ENCODE results near the gene MAMDC2.
"Not testable (repeated sequence)": the region's sequence is repeated elsewhere in the genome, so short reads cannot be mapped to it uniquely, and the experiment has no call there.

The MAMDC2 gene

DNA sequence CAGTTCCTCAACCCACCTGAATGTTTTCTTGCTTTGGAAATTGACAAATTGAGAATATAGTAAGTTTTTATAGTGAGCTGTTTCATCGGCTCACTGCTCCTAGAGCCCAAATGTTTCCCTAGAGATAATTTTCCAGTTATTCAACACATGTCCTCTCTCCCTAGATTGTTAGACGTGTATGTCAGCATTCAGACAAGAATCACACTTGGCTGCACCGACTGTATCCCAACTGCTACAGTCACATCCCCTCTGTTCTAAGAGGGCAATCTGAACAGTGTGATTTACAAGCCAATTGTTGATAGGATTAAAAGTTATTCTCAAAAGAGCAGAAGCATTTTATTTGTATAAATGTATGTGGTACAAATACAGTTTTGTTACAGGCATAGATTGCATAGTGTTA, 93.9 kb downstream of the MAMDC2 start:
- no peak for DNase-seq

DNA sequence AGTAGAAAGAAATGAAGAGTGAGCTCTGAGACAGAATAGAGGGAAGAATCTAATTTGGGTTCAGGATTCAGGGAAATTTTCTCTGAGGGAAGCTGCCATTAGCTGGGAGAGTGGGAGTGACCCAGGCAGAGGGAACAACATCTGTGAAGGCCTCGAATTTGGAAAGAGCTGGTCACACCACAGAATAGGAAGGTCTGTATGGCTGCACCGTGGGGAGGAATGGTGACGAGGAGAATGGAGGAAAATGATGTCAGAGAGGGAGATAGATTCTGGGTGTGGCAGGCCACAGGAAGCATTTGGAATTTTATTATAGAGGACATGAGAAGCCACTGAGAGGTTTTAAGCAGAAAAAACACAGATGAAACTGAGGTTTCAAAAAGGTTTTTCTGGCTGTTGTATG, 98.5 kb downstream of the MAMDC2 start:
- DNase-seq = no peak

DNA sequence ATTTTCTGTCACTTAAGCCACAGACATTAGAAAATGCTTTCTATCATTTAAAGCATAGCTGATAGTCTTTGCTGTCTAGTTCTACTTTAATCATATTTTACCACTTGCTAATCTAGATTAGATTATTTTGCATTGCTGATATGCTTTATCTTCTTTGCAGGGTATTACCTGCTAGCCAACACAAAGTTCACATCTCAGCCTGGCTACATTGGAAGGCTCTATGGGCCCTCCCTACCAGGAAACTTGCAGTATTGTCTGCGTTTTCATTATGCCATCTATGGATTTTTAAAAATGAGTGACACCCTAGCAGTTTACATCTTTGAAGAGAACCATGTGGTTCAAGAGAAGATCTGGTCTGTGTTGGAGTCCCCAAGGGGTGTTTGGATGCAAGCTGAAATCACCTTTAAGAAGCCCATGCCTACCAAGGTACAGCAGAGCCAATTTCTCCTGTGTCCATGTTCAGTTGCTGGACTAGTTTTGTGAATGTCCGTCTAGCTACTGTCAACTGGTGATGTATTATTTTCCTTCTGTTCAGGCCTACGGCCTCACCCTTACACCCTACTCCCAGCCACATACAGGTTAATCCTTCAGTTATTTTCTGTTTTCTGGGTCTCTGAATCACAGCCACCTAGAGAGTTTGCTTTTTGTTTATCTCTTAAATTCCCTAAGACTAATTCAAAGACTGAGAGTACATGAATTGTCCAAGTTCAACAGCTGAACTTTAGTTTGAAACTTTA, 99.9 kb downstream of the MAMDC2 start:
- no peak for DNase-seq

DNA sequence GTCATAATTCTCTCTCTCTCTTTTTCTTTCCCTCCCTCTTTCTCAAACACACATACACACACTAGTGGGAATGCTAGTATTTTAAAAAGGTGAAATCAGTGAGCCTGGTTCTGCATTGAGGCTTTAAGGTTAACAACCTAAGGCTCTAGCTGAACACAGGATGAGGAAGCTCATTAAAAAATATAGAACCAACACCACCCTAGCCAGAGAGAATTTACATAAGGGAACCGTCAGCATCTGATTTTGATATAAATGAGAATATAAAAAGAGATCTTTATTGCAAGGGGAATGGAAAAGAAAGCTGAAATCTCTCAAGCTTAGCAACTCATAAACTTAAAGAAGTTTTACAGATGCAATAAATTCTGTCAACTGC, 100.5 kb downstream of the MAMDC2 start:
- no peak for DNase-seq

DNA sequence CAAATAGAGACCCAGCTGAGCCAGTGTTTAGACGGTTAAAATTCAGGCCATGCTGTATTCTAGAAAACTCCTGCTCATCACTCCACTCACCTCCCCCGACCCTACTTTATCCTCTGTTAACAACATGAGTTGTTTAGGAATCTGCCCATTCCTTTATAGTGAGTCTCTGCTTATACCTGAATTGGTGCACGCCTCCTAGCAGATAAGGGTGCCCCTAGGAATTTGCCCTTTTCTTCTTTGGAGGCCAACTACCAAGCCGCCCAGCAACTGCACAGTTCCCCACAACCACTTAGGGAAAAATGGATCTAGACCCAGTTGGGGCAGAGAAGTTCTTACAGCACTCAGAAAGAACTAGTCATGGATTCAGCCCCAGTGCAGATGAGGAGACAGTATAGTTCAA, 102.3 kb downstream of the MAMDC2 start:
- no peak for DNase-seq

DNA sequence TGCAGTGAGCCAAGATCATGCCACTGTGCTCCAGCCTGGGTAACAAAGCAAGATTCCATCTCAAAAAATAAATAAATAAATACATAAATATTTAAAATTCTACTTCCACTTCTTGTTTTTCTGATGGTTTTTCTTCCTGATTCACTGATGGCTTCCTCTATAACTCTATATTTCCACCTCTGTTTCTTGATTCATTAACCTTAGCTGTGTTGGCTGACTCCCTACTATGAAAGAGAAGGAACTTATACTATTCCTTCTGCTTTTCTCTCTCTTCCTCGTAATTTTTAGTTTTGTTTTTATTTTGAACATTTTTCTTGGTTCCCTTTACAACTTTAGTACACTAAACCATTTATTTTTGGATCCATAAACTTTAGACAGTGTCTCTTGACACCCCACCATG, 103.5 kb downstream of the MAMDC2 start:
- DNase-seq = no peak

DNA sequence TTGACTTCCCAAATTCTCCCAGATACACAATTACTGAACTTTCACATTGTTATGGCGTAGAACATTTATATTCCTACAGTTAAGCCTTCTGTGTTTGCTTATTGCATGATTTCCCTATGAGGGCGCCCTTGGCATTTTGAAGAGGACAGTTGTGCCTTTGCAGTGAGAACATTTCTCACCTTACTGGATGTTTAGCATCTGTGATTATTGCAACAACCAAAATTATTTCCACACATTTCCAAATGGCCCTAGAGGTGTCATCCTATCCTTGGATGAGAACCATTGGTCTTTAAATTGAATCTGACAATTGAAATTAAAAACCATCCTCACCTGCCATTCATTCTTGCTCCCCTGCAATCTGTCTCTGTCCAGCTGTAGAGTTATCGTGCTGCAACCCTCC, 104.0 kb downstream of the MAMDC2 start:
- no peak for DNase-seq

DNA sequence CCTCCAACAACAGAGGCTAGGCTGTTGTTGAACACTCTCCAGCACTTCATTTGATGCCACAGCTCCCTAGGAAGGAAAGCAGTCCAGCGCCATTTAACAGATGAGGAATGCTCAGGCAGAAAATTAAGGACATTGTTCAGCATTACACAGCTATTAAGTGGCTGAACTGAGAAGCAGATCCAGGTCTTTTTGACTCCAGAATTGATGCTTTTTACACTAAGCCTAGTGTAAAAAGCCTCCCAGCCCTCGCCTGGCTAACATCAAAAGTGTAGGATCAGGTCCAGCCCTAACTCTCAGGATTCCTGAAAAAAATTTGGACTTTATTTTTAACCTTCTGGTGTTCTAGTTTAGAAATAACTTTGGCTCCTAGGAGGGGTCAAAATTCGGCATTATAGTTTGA, 108.7 kb downstream of the MAMDC2 start:
- no peak for DNase-seq

DNA sequence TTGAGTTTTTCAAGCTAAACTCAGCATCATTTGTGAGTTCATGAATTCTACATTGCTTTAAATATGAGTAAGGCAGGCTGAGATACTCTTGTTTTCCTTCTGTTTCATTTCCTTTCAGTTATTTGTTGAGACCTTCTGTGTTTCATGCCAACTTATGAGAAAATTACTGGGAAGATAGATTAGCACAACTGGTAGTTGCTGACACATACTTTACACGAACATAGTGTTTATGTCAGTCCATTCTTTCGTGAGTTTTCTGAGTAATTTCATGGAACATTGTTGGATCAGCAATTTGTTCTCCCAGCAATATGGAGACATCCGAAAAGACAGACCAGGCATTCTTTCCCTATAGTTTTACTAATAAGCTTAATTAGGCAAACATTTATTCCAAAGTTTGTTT, 113.1 kb downstream of the MAMDC2 start:
- no peak for DNase-seq

DNA sequence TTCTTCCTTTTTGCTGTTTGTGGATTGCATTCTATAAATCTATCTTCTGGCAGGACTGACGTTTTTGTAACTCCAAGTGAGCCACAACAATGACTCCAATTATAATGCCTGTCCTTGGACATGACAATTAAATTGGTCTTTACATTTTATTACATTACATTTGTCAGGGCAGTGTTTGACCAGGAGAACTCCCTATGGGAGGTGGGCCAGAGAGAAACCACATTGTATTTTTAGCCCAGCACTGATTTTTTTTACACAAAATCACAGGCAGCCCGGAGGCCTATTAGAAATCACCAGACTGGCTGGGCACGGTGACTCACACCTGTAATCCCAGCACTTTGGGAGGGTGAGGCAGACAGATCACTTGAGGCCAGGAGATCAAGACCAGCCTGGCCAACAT, 116.0 kb downstream of the MAMDC2 start:
- DNase-seq = no peak

DNA sequence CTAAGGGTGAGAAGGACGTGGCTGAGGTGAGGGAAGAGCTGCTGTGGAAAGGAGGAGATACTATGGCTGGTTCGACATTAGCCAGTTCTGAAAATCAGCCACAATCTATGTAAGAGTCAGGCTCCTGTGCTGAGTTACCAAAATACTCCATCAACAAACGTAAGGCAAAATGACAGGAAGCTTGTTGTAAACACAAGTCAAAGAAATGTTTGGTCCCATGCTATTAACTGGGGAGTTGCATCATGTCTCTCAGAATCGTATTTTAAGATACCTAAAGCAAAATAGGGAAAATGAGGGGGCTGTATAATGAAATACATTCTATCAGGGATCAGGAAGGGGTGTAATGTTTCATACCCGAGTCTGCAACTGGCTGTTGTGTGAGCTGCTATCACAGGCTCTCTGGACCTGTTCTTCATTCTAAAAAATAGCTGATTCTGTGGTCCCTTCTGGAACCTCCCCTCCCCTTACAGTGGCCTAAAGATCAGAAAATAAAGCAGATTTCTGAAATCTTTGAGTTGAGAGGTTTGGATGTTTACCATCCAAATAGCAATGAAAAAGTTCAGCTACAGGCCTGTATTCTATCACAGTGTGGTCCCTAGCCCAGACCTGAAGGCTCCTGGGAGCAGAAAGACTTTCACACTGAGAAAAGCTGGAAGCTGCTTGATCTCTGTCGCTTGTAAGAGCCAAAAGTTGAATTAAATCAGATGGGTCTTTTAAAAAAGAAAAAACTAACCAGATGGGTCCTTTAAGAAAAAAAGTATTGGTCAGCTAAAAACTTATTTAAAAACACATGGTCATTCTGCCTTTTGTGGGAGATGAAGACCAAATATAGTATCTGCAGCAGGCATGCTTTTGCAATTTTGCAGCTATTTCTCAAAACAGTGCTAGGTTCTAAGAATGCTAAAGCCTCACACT, 117.3 kb downstream of the MAMDC2 start:
- DNase-seq = no peak

DNA sequence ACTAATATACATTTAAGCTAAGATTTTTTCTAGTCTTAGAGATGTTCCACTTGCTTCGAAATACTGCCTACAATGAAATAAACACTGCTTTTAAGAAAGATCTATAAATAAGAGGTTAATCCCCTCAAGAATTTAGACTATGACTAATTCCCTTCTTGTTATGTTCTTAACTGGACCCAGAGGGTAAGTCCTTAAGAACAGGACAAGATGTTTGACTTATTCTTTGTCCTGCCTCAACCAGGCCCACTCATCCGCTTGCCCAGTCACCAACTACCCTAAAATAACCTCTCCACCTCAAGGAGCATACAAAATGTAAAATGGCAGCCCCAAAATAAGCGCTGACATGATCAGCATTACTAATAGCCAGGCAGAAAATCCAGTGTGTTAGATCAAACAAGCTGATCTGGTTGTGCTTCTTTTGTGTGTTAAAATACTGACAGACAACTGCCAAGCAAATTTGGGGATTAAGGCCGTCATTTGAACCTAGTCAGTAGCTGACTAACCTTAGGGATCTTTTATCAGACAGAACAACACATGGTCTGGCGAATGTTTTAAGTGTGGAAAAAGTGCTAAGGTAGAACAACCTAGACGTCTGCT, 121.5 kb downstream of the MAMDC2 start:
- DNase-seq = no peak

DNA sequence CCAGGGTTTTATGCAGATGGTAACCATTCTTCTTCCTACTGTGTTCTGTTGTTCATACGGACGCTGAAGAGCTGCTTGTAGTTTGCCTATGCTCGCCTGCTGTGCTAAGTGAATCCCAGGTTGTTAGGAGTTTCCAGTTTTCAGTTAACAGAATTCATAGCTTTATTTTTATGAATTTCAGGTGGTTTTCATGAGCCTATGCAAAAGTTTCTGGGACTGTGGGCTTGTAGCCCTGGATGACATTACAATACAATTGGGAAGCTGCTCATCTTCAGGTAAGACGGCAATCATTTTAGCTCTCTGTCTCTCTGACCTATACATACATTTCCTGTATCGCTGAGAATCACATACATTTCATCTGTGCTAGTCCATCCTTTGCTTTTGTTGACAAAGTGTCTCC, 124.9 kb downstream of the MAMDC2 start:
- DNase-seq = no peak

DNA sequence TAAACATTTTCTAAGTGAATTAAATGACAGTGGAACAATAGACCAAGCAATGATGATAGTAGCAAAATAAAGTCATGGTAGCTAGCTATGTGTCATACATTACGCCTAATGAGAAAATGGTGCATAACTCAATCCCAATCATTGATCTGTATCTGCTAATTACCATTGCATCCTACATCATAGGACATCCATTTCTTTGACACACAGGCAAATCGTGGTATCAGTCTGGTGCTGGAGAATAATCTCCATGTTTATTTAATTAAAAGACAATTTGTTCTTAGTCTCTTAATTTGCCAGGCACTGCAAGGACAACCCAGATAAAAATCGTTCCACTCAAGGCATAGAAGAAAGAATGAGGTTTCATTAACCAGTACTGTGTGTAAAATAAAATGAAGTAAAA, 125.6 kb downstream of the MAMDC2 start:
- DNase-seq = no peak

DNA sequence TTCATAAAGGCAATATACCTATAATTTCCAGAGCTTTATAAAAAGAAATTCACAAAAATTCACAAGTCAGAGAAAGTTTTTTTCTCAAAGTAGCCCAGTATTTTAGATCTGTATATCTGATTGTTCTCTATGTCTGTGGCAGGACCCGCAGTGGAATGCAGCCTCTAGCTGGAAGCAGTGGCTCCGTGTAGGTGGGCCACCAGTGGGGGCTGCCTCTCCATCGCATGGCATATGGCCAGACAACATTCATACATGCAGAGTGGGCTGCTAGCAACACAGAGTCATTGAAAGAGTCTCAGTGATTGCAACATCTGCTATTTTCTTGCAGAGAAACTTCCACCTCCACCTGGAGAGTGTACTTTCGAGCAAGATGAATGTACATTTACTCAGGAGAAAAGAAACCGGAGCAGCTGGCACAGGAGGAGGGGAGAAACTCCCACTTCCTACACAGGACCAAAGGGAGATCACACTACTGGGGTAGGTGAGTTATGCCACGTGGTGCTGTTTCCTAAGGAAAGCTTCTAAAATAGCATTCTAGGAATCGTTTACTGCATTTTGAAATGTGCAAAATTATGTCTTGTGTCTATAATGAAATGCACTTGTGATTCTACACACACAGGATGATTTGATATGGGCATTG, 126.6 kb downstream of the MAMDC2 start:
- no peak for DNase-seq

DNA sequence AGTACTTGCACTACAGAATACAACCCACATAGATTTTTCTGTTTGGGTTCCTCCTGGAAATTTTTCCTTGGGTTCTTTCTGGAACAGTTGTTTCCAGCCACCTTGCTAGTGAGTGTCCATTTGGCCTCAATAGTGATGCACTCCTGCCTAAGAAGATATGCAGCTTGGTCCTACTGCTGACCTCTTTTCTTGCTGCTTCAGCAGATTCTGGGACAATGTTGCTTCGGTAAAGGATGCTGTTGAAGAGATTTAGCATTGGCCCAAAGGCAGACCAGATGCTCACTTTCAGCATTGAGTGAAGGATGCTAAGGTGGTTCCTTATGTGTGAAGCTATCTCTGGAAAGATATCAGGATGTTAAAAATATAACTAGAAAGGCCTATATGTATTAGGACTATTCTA, 128.9 kb downstream of the MAMDC2 start:
- DNase-seq = no peak

DNA sequence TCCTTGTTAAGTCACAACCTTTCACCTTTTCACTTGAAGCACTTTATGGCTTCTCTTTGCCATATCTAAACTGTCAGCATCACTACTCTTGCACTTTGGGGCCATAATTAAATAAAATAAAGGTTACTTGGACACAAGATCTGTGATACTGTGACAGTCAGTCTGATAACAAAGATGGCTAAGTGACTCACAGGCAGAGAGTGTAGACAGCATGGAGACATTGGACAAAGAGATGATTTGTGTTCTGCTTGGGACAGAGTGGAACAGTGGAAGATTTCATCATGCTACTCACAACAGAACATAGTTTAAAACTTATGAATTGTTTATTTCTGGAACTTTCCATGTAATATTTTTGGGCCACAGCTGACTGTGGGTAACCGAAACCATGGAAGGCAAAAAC, 133.5 kb downstream of the MAMDC2 start:
- no peak for DNase-seq

DNA sequence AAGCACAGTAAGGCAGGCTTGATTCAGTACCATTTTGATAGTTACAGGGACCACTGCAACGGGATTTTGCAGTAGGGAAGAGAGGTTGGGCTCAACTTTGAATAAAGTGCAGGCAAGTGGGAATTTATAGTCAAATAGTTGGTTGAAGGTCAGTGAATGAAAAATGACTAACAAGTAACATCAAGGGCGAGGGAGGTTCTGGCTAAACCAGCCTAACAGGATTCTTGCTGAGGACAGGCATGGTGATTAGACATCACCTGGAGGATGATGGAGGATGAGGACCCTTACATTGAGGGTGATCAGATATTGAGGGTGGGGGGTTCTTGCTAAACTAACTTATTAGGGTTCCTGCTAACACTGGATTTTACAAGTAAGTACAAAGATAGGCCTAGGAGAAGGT, 149.1 kb downstream of the MAMDC2 start:
- no peak for DNase-seq

DNA sequence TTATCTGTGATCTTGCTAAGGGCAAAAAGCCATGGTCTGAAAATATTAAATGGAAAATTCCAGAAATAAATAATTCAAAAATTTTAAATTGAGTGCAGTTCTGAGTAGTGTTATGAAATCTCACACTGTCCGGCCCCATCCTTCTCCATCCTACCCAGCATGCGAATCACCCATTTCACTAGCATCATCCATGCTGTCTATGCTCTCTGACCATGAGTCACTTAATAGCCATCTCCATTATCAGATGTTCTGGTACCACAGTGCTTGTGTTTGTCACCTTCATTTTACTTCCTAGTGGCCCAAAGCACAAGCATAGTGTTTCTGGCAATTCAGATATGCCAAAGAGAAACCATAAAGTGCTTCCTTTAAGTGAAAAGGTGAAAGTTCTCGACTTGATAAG, 151.8 kb downstream of the MAMDC2 start:
- no peak for DNase-seq

DNA sequence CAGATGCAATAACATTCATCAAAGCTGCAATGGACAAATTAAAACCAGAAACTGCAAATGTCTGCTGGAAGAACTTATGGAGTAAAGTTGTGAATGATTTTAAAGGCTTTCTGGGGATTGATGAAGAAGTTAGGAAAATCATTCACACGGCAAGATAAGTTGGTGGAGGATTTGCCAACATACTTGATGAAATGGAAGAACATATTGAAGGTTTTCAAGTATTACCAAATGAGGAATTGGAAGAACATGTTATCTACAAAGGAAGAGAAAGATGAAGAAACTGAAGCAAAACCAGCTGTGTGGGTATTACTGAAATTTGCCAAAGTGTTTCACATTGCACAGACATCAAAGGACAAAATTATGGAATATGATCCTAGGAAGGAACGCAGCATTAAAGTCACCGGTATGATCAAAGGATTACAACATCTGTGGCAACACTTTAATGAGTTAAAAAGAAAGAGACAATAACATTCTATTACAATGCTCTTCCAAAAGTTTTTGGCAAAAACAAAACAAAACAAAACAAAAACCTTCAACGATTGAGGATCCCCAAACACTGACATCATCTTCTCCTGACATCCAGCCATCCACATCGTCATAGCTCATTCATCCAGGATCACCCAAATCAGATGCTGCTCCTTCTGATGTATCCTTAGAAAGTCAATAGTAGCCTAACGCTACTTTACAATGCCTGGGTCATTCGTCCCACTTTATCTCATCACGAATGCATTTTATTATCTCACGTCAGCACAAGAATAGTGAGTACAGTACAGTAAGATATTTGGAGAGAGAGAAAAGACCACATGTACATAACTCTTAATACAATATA, 153.8 kb downstream of the MAMDC2 start:
- DNase-seq = no peak

DNA sequence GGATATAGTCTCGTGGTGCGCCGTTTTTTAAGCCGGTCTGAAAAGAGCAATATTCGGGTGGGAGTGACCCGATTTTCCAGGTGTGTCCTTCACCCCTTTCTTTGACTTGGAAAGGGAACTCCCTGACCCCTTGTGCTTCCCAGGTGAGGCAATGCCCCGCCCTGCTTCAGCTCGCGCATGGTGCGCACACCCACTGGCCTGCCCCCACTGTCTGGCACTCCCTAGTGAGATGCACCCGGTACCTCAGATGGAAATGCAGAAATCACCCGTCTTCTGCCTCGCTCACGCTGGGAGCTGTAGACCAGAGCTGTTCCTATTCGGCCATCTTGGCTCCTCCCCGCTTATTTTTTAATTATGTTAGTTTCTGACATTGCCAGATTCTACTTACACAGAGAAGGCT, 161.1 kb downstream of the MAMDC2 start:
- not testable (repeated sequence) for DNase-seq

DNA sequence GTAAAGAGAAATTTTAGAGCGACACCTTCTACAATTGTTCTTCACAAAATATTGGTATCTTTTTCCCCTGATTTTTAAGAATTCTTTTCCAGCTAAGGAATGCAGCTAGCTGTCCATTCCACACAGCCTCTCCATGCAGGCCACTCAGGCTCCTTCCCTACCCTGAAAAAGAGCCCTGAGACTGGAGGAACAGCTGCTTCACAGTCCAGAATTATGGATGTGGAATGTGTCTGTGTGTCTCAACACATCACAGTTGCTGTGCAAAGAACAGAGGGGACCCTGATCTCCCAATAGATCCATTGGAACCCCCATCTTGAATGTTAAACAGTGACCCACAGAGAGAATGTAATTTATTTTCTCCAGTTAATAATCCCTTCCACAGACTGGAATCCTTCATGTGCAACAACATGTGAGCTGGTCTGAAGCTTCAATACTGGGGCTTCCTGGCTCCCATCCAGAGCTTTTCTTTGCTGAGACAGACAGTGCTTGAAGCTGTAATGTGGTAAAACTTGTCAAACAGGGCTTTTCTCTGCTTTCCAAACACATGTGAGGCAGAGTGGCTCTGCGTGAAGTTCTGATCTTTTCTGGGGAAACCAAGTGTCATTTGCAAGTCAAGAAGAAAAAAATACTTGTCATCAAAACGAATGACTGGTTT, 161.8 kb downstream of the MAMDC2 start:
- no peak for DNase-seq

Measured in NCI-H1930 (cell line).